AG09319 (cell line): Measurements from ENCODE around the gene ZCWPW1.

ENCODE experiments used
- DNase-seq: peaks from one replicate; pipeline ENCODE4 v3.0.0-alpha.2; 2010; ENCODE audit warnings: low read depth; ENCODE audit errors: extremely low read depth
- CTCF ChIP-seq: IDR thresholded peaks from 2 replicates; pipeline ENCODE4 v1.5.1; 2011; ENCODE audit warnings: low read depth, mild to moderate bottlenecking, inconsistent platforms, low read length, moderate library complexity

Gene ZCWPW1

GRCh38 chr7:100428199-100428966 is at the start of gene ZCWPW1:
Gene ZCWPW1 (minus strand): TSS chr7:100428703. CDS start chr7:100420649, 8,054 bp downstream.
- peak; percentile 94 for DNase-seq
- no peak for TF ChIP-seq CTCF

- no peak for TF ChIP-seq CTCF
- DNase-seq, result no peak
These were observed 49.4 kb upstream of the ZCWPW1 start for GRCh38 chr7:100477871-100478267.

- TF ChIP-seq CTCF, result peak; percentile 37
- DNase-seq, result no peak
These were observed 48.7 kb upstream of the ZCWPW1 start for GRCh38 chr7:100476903-100477870.

- no peak for DNase-seq
These were observed 47.7 kb upstream of the ZCWPW1 start for GRCh38 chr7:100476101-100476780.

GRCh38 chr7:100475549-100475948 is 47.0 kb upstream of the ZCWPW1 start:
- no peak for TF ChIP-seq CTCF

More at GRCh38 chr7:100476101-100476780, 47.7 kb upstream of the ZCWPW1 start:
- no peak for TF ChIP-seq CTCF

GRCh38 chr7:100472854-100473499 is 44.5 kb upstream of the ZCWPW1 start:
- no peak for TF ChIP-seq CTCF
- DNase-seq, result no peak

More at GRCh38 chr7:100475549-100475948, 47.0 kb upstream of the ZCWPW1 start:
- DNase-seq, result no peak
